ENCODE results near the gene NTHL1.

The NTHL1 gene

DNA sequence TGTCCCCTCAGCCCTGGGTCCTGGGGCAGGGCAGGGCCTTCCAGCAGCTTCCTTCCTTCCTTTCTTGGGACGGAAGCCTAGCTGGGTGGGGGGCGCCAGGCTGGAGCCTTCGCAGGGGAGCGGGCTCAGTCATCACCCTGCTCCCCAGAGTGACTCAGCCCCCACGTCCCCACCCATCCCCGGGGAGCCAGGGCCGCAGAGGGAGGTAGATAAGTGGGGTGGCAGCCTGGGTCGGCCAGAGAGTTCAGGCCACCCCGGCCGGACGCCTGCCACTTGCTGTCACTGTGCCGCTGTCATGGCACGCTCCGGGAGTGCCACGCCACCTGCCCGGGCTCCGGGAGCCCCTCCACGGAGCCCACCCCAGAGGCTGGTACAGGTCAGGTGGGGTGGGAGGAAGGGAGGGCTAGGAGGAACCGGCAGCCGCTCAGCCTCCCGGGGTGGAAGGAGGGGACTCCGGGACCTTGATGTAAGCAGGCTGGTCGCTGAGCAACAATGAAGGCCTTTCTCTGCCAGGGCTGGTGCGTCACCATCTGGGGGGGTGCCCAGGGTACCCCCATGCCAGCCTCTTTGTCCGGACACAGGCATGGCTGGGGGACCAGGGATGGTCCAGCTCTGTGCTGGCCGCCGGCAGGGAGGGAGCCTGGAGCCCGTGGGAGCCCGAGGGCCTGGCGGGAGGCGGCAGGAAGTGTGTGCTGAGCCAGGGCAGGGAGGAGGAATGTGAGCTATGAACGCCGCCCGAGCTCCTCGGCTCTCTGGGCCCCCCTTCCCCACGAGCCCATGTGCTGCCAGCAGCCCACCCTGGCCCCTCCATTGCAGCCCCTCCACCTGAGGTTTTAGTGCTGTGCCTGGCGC is 14.4 kb downstream of the NTHL1 start:
- TF ChIP-seq, protein P1, sequence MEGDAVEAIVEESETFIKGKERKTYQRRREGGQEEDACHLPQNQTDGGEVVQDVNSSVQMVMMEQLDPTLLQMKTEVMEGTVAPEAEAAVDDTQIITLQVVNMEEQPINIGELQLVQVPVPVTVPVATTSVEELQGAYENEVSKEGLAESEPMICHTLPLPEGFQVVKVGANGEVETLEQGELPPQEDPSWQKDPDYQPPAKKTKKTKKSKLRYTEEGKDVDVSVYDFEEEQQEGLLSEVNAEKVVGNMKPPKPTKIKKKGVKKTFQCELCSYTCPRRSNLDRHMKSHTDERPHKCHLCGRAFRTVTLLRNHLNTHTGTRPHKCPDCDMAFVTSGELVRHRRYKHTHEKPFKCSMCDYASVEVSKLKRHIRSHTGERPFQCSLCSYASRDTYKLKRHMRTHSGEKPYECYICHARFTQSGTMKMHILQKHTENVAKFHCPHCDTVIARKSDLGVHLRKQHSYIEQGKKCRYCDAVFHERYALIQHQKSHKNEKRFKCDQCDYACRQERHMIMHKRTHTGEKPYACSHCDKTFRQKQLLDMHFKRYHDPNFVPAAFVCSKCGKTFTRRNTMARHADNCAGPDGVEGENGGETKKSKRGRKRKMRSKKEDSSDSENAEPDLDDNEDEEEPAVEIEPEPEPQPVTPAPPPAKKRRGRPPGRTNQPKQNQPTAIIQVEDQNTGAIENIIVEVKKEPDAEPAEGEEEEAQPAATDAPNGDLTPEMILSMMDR (IDR thresholded peaks at IDR 0.05; ENCODE audit: insufficient read depth, low read depth, low read length, missing control alignments), result no peak
- no peak for DNase-seq (ENCODE audit: low read depth)
- no peak overlapping the region for H3K4me3 ChIP-seq (ENCODE audit: low read length)

DNA sequence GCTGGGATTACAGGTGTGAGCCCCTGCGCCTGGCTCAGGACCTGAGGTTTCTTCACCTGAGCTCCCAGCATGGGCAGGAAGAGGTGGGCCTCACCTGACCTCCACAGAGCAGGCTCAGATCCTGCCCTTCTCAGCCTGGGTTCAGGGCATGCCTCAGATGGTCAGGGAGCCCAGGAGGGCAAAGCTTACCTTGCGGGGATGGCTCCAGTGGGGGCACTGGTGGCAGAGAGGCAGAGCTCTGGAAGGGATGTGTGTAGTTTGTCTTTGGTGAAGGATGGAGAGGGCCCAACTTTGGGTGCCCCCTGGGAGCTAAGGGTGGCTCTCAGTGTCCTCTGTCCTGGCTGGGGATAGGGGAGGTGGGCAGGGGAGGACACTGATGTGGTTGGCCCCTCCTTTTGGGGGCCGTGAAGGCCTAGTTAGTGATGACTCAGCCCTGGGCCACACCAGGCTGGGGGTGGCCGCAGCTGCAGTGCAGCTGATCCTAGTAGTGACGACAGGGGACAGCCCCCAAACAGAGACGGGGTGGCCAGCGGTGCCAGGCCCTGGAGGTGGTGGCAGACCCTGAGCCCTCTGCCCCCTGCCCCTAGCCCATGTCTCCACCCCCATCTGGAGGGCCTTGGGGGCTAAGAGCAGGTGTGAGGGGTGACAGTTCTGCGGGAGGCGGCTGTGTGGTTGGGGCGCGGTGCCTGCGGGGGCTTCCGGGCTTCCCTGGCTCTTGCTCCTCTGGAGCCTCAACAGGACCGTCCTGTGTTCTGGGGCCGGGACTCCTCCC is 15.2 kb downstream of the NTHL1 start:
- H3K4me3 ChIP-seq (ENCODE audit: low read length), result no peak overlapping the region
- DNase-seq (ENCODE audit: low read depth), result no peak
- TF ChIP-seq, protein P1 (IDR thresholded peaks at IDR 0.05; ENCODE audit: insufficient read depth, low read depth, low read length, missing control alignments), result no peak

DNA sequence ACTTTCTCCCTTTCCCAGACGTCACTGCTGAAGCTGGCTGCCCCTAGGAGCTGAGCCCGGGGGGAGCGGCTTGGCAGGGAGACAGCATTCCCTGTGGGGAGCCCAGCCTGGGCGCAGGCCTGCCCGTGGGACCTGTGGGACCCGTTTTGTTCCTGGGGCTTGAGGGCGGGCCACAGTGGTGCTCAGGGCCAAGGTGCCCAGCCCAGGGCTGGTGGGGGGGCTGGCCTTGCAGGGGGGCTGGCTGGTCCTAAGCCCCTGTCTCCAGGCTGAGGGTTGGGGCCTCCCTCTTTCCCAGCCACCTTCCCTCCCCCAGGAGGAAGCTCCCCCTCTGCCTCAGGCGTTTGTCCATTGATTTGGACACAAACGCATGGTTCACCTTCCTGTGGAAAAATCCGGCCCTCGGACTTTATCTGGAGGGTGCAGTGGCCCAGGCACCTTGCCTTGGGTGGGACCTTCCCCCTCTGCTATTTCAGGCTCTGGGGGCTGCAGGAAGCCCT is 16.5 kb downstream of the NTHL1 start:
- TF ChIP-seq, protein P1 (IDR thresholded peaks at IDR 0.05; ENCODE audit: insufficient read depth, low read depth, low read length, missing control alignments), result no peak
- DNase-seq (ENCODE audit: low read depth), result no peak
- no peak overlapping the region for H3K4me3 ChIP-seq (ENCODE audit: low read length)

DNA sequence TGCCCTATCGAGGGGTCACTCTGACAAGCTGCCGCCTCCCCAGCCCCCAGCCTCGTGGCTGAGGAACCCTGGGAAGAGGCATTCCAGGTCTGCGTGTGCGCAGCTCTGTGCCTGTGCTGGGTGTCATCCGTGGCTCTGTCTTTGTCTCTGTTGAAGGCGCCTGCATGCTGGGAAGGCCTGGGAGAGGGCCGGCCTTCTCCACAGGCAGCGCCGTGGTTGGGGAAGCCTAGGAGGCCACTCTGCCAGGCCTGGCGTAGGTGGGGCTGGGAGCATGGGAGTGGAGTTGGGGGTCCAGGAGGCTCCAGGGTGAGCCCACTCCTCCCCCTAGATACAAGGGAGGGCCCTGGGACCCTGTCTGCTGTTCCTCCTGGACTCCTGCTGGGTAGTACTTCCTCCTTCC is 17.6 kb downstream of the NTHL1 start:
- DNase-seq (ENCODE audit: low read depth), result no peak
- H3K4me3 ChIP-seq (ENCODE audit: low read length), result no peak overlapping the region
- TF ChIP-seq, protein P1 (IDR thresholded peaks at IDR 0.05; ENCODE audit: insufficient read depth, low read depth, low read length, missing control alignments), result no peak

DNA sequence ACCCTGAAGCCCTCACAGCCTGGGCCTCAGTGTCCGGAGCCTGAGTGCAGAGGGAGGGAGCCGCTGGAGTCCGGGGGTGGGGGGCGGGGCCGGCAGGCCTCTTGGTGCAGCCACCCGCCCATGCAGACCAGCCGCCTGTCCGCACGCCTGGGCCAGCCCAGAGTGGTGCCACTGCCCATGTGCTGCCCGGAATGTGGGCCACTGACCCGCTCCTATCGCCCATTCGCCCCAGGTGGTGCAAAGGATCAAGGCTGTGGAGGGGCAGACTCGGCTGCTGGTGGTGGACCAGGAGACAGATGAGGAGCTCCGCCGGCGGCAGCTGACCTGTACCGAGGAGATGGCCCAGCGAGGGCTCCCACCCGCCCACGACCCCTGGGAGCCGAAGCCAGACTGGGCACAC is 18.3 kb downstream of the NTHL1 start:
- TF ChIP-seq, protein P1 (IDR thresholded peaks at IDR 0.05; ENCODE audit: insufficient read depth, low read depth, low read length, missing control alignments), result no peak
- DNase-seq (ENCODE audit: low read depth), result no peak
- no peak overlapping the region for H3K4me3 ChIP-seq (ENCODE audit: low read length)

DNA sequence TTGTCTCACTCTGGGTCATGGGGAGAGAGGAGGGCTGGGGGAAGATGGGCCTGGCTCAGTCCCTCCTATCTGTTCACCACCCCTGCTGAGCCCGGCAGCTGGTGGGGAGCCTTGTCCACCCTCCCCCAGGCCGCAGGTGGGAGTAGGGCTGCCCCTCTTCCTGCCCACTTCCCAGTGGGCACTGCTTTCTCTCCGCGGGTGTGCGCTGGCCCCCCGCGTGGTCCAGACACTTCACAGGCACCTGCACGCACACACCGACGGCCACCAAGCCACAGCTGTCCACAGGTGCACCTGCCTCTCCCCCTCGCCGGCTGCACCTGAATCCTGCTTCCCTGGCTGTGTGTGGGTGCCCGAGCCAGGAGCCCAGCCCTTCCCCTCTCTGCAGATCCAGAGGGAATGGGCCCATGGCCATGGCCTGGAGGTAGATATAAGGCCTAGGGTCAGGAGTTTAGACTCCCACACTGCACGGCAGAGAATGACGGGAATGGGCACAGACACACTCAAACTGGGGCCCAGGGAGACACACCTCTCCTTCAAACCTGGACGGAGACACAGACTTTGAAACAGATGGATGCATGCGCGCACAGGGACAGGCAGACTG is 18.9 kb downstream of the NTHL1 start:
- no peak overlapping the region for H3K4me3 ChIP-seq (ENCODE audit: low read length)
- no peak for DNase-seq (ENCODE audit: low read depth)
- TF ChIP-seq, protein P1 (IDR thresholded peaks at IDR 0.05; ENCODE audit: insufficient read depth, low read depth, low read length, missing control alignments), result no peak

All from epithelial cell of esophagus (primary cell).